GM10248 (cell line): ENCODE results near the gene MKI67.
"Not testable (repeated sequence)": the region's sequence is repeated elsewhere in the genome, so short reads cannot be mapped to it uniquely, and the experiment has no call there.

Source experiments
- CTCF ChIA-PET: fragments of 300-600 bp; sonication (Branson Sonifier 250); formaldehyde crosslinking; extraction: SDS; loops from one replicate; lab custom pipeline; 2021; ENCODE audit warnings: antibody characterized with exemption; lab: Yijun Ruan, JAX
- POLR2A ChIA-PET: fragments of 350-650 bp; sonication (Branson Sonifier 250); formaldehyde crosslinking; extraction: SDS; loops from one replicate; lab custom pipeline; 2020; ENCODE audit warnings: antibody characterized with exemption; lab: Yijun Ruan, JAX
- DNase-seq: peaks from one replicate; pipeline ENCODE4 v3.0.0; 2012; ENCODE audit errors: extremely low spot score
- CTCF ChIP-seq: IDR thresholded peaks from 2 replicates; pipeline ENCODE4 v1.5.1; 2012; ENCODE audit warnings: mild to moderate bottlenecking, low read depth; ENCODE audit errors: extremely low read depth, missing control alignments, control extremely low read depth

The MKI67 gene

GRCh38 chr10:128167926-128168520 is 41.8 kb upstream of the MKI67 start:
- DNase-seq, result no peak
- no peak for TF ChIP-seq CTCF
- ChIA-PET POLR2A (no interaction called here), CTCF (interaction anchor here (1.3 to 1.6 kb wide), 3 partner anchors 18 to 90 kb away, joined by 3 to 4 read pairs (median 3); no protein-coding TSS in a partner anchor)

GRCh38 chr10:128167123-128167522 is 40.9 kb upstream of the MKI67 start:
- POLR2A ChIA-PET, DNase-seq: not testable (repeated sequence)
- CTCF ChIA-PET, result interaction anchor here (1.2 to 1.8 kb wide), 3 partner anchors 45 to 98 kb away, joined by 3 to 4 read pairs (median 3); no protein-coding TSS in a partner anchor

GRCh38 chr10:128166151-128166550 is 39.9 kb upstream of the MKI67 start:
- CTCF ChIA-PET, result interaction anchor here (0.7 to 1.8 kb wide), 5 partner anchors 9 to 97 kb away, joined by 3 to 5 read pairs (median 4); no protein-coding TSS in a partner anchor
- POLR2A ChIA-PET, result no interaction called here
- no peak for TF ChIP-seq CTCF
- DNase-seq, result no peak

GRCh38 chr10:128165536-128165935 is 39.3 kb upstream of the MKI67 start:
- ChIA-PET POLR2A (no interaction called here), CTCF (interaction anchor here (0.7 to 1.8 kb wide), 3 partner anchors 9 to 97 kb away, joined by 3 to 5 read pairs (median 4); no protein-coding TSS in a partner anchor)
- DNase-seq, result no peak
- TF ChIP-seq CTCF, result no peak

- ChIA-PET CTCF (no interaction called here), POLR2A (no interaction called here)
- DNase-seq, result no peak
- no peak for TF ChIP-seq CTCF
These were observed 37.5 kb upstream of the MKI67 start for GRCh38 chr10:128163701-128164100.

- POLR2A ChIA-PET, result no interaction called here
- no peak for TF ChIP-seq CTCF
- CTCF ChIA-PET, result interaction anchor here (2.9 kb wide), 1 partner anchor 10 kb away, joined by 9 read pairs; no protein-coding TSS in a partner anchor
- DNase-seq, result no peak
These were observed 34.8 kb upstream of the MKI67 start for GRCh38 chr10:128161031-128161430.

- POLR2A ChIA-PET, result no interaction called here
- CTCF ChIA-PET, result interaction anchor here (1.2 to 2.9 kb wide), 3 partner anchors 10 to 82 kb away, joined by 3 to 9 read pairs (median 4); no protein-coding TSS in a partner anchor
- DNase-seq, result no peak
- no peak for TF ChIP-seq CTCF
These were observed 34.1 kb upstream of the MKI67 start for GRCh38 chr10:128160297-128160711.
